ENCODE data around the gene NPRL2. TPM values are rescaled to one million over a fixed set of nuclear protein-coding genes. Genes with fewer than 3 reads are reported as not detected.
A peak's percentile ranks its signal among the peaks of the same experiment; 100 is the strongest.

NPRL2 gene
- total RNA-seq, 1 donor from 2014 or later = 23.3 TPM

GRCh38 chr3:50323092-50323600, 27.4 kb downstream of the NPRL2 start:
- no peak overlapping the region for H3K4me3 Mint-ChIP-seq
- TF ChIP-seq CTCF (IDR thresholded peaks at IDR 0.05; ENCODE audit: unreplicated experiment) = no peak
- no peak for DNase-seq (ENCODE audit: low spot score in 2 of 2, unreplicated experiment in 2 of 2)
- no peaks in the 10 kb centered on the region for H3K9me3 Mint-ChIP-seq
- H3K27me3 Mint-ChIP-seq (ENCODE audit: low read depth) = no peaks in the 10 kb centered on the region
- no peak overlapping the region for H3K27ac Mint-ChIP-seq
- peaks cover 46% of the 10 kb centered on the region for H3K4me1 Mint-ChIP-seq
- peaks cover 5% of the 10 kb centered on the region for H3K36me3 Mint-ChIP-seq

DNA sequence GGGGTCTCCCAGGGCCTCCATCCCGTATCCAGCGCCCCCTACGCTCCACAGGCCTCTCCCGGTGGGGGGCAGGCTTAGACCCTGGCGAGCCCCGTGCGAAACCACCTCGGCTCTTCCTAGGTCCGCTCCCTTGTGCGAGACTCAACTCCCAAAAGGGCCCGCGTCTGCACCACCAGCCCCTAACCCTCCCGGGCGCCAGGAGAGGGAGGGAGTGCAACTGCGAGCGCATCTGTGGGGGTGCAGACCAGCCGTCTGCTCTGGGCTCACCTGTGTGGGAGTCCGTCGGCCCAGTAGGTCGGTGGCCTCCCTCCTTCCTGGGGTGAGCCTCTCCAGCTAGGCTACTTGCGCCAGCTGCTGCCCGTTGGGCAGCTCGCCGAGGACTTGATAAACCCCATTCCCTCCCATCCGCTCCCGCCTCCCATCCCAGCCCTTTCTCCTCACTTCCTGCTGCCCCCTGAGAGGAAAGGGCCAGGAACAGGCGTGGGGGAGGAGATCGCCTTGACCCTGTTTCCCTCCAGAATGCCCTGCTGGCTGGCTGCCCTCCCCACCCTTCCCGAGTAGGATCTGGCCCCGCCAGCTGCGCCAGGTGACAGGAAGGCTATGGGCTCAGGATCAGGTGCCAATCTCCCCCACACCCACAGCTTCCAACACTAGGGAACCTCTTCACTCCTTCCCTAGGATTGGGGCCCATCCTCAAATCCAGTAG, 28.0 kb downstream of the NPRL2 start, which contains the start of gene HYAL2:
Gene HYAL2, minus strand, starts transcription at position 360 of the 706 bp plus-strand sequence. CDS start 2,256 bp downstream, outside the sequence.
- no peak for DNase-seq (ENCODE audit: low spot score in 2 of 2, unreplicated experiment in 2 of 2)
- H3K9me3 Mint-ChIP-seq = no peaks in the 10 kb centered on the region
- H3K4me3 Mint-ChIP-seq = peak within 1 kb of the TSS; percentile 81
- H3K36me3 Mint-ChIP-seq = peaks cover 5% of the 10 kb centered on the region
- peaks cover 49% of the 10 kb centered on the region for H3K4me1 Mint-ChIP-seq
- no peak for TF ChIP-seq CTCF (IDR thresholded peaks at IDR 0.05; ENCODE audit: unreplicated experiment)
- H3K27me3 Mint-ChIP-seq (ENCODE audit: low read depth) = no peaks in the 10 kb centered on the region
- peak within 1 kb of the TSS; percentile 95 for H3K27ac Mint-ChIP-seq

GRCh38 chr3:50322115-50322385, 28.5 kb downstream of the NPRL2 start:
- no peak for DNase-seq (ENCODE audit: low spot score in 2 of 2, unreplicated experiment in 2 of 2)
- peaks cover 5% of the 10 kb centered on the region for H3K36me3 Mint-ChIP-seq
- H3K4me3 Mint-ChIP-seq = peak overlapping the region; percentile 81
- no peaks in the 10 kb centered on the region for H3K9me3 Mint-ChIP-seq
- H3K4me1 Mint-ChIP-seq = peaks cover 51% of the 10 kb centered on the region
- no peak for TF ChIP-seq CTCF (IDR thresholded peaks at IDR 0.05; ENCODE audit: unreplicated experiment)
- peak overlapping the region; percentile 53 for H3K27ac Mint-ChIP-seq
- no peaks in the 10 kb centered on the region for H3K27me3 Mint-ChIP-seq (ENCODE audit: low read depth)

DNA sequence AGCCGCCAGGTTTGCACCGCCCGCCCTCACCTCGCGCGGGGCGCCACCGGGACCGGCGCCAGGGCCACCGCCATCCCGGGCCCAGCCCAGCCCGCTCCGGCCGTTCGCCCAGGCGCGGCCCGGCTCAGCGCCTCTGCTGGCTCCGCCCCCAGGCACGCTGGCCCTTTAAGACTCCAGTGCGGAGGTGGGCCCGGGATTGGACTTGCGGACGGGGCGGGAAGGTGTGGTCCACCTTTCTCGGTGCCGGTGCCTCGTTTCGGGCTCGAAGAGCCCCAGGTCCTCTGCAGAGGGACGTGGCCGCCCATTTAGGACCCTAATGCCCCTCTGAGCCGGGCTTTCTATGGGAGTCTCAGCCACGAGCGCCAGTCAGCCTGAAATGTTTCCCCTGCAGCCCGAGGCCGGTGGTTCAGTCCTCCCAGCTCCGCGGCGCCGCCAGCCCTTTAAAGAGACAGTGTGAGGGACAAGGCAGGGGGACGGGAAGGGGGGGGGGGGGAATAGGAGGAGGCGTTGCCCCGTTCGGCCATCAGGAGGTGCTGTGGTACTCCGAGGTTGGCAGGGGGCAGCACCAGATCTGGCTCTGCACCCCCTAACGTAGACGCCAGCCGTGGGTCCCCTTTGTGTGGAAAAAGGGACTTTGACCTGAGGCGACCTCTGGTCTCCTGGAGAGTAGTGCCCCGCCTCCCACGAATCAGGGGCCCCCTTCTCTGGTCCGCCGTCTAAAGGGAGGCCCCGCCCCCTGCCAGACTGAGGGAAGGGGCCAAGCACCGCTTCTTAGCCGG, 29.1 kb downstream of the NPRL2 start:
- Mint-ChIP-seq H3K4me3 (peak overlapping the region; percentile 88), H3K4me1 (peaks cover 52% of the 10 kb centered on the region), H3K27me3 (ENCODE audit: low read depth) (no peaks in the 10 kb centered on the region), H3K36me3 (peaks cover 8% of the 10 kb centered on the region), H3K9me3 (no peaks in the 10 kb centered on the region), H3K27ac (peak overlapping the region; percentile 95)
- peak; percentile 71 to 88 for DNase-seq (ENCODE audit: low spot score in 2 of 2, unreplicated experiment in 2 of 2)
- TF ChIP-seq CTCF (IDR thresholded peaks at IDR 0.05; ENCODE audit: unreplicated experiment) = peak; percentile 60

GRCh38 chr3:50320853-50321335, 29.7 kb downstream of the NPRL2 start:
- H3K27me3 Mint-ChIP-seq (ENCODE audit: low read depth) = no peaks in the 10 kb centered on the region
- H3K36me3 Mint-ChIP-seq = peaks cover 12% of the 10 kb centered on the region
- peak overlapping the region; percentile 90 for H3K27ac Mint-ChIP-seq
- DNase-seq (ENCODE audit: low spot score in 2 of 2, unreplicated experiment in 2 of 2) = peak; percentile 73 to 84
- H3K4me3 Mint-ChIP-seq = peak overlapping the region; percentile 88
- H3K4me1 Mint-ChIP-seq = peaks cover 56% of the 10 kb centered on the region
- TF ChIP-seq CTCF (IDR thresholded peaks at IDR 0.05; ENCODE audit: unreplicated experiment) = no peak
- H3K9me3 Mint-ChIP-seq = no peaks in the 10 kb centered on the region

Measured in mesothelial cell of epicardium (in vitro differentiated cells).